CD4-positive, alpha-beta memory T cell (primary cell): ENCODE results near the gene SLC22A23. TPM values are rescaled to one million over a fixed set of nuclear protein-coding genes. Genes with fewer than 3 reads are reported as not detected.

ENCODE experiments used
- CTCF ChIA-PET: fragments of 350-600 bp; sonication (Branson Sonifier 250); formaldehyde crosslinking; loops from one replicate; lab custom pipeline; 2021; ENCODE audit warnings: inconsistent platforms; ENCODE audit not compliant: partially characterized antibody; lab: Charles Lee
- POLR2A ChIA-PET: fragments of 350-600 bp; sonication (Branson Sonifier 250); formaldehyde crosslinking; loops from one replicate; lab custom pipeline; 2021; ENCODE audit not compliant: partially characterized antibody; lab: Charles Lee
- DNase-seq, 5 donors: peaks; one replicate each; pipeline versions ENCODE4 v3.0.0 to v3.0.0-alpha.2; 2020 to 2022; ENCODE audit warnings: mixed read lengths in 1 of 5
- H3K27ac ChIP-seq: one replicate; pipeline ENCODE4 v1.7.0; 2013; ENCODE audit warnings: low read depth, low read length
- H3K27me3 ChIP-seq: 2 replicates; pipeline ENCODE4 v1.7.0; 2013; ENCODE audit warnings: mild to moderate bottlenecking, low read length, moderate library complexity; ENCODE audit not compliant: insufficient read depth
- H3K36me3 ChIP-seq: 2 replicates; pipeline ENCODE4 v1.7.0; 2013; ENCODE audit warnings: mild to moderate bottlenecking, low read length, moderate library complexity; ENCODE audit not compliant: insufficient read depth
- H3K4me1 ChIP-seq: 2 replicates; pipeline ENCODE4 v1.7.0; 2013; ENCODE audit warnings: mild to moderate bottlenecking, low read length, moderate library complexity; ENCODE audit not compliant: insufficient read depth
- H3K4me3 ChIP-seq, 2 donors: one replicate each; pipeline ENCODE4 v1.7.0; 2013; ENCODE audit warnings: low read length in 2 of 2, mild to moderate bottlenecking in 1 of 2
- H3K9me3 ChIP-seq, 2 donors: one replicate each; pipeline ENCODE4 v1.7.0; 2013; ENCODE audit warnings: low read length in 2 of 2, control low read depth in 1 of 2; ENCODE audit not compliant: control insufficient read depth in 1 of 2
- H3K27ac Mint-ChIP-seq, 7 donors: one replicate each; pipeline ENCODE4 v1.8.0; 2020 to 2021; ENCODE audit warnings: mixed read lengths in 7 of 7, mild to moderate bottlenecking in 6 of 7, inconsistent platforms in 3 of 7, moderate library complexity in 3 of 7
- H3K27me3 Mint-ChIP-seq, 2 donors: one replicate each; pipeline ENCODE4 v1.8.0; 2020 to 2021; ENCODE audit warnings: mixed read lengths in 2 of 2
- H3K36me3 Mint-ChIP-seq, 2 donors: one replicate each; pipeline ENCODE4 v1.8.0; 2020 to 2021; ENCODE audit warnings: mixed read lengths in 2 of 2, inconsistent platforms in 1 of 2, mild to moderate bottlenecking in 1 of 2
- H3K4me1 Mint-ChIP-seq, 4 donors: one replicate each; pipeline ENCODE4 v1.8.0; 2020 to 2021; ENCODE audit warnings: mixed read lengths in 4 of 4, mild to moderate bottlenecking in 1 of 4
- H3K4me3 Mint-ChIP-seq, 8 donors: one replicate each; pipeline ENCODE4 v1.8.0; 2020 to 2021; ENCODE audit warnings: mixed read lengths in 8 of 8, mild to moderate bottlenecking in 7 of 8, moderate library complexity in 6 of 8, inconsistent platforms in 3 of 8
- H3K9me3 Mint-ChIP-seq, 8 donors: one replicate each; pipeline ENCODE4 v1.8.0; 2020 to 2021; ENCODE audit warnings: mixed read lengths in 8 of 8, mild to moderate bottlenecking in 5 of 8, inconsistent platforms in 3 of 8, moderate library complexity in 1 of 8
- intact Hi-C: fragments of 100-400 bp; cut with micrococcal nuclease; formaldehyde crosslinking; loops from one replicate; pipeline ENCODE4 v1.15.1; 2023
- polyA plus RNA-seq, 2 donors: library from polyadenylated mRNA; unstranded; fragments of 300-500 nt; fragmentation: Illumina TruSeq; gene quantifications; one replicate each; pipeline ENCODE4 v1.2.3, GENCODE V29; 2021
- total RNA-seq, 2 experiments: library from RNA; stranded (reverse); gene quantifications; one replicate each; pipeline ENCODE4 v1.2.3, GENCODE V29; 2021

Gene SLC22A23
- total and polyA plus RNA-seq, 4 experiments from 2014 or later: 0.32 to 12.5 (median 5.7) TPM

DNA sequence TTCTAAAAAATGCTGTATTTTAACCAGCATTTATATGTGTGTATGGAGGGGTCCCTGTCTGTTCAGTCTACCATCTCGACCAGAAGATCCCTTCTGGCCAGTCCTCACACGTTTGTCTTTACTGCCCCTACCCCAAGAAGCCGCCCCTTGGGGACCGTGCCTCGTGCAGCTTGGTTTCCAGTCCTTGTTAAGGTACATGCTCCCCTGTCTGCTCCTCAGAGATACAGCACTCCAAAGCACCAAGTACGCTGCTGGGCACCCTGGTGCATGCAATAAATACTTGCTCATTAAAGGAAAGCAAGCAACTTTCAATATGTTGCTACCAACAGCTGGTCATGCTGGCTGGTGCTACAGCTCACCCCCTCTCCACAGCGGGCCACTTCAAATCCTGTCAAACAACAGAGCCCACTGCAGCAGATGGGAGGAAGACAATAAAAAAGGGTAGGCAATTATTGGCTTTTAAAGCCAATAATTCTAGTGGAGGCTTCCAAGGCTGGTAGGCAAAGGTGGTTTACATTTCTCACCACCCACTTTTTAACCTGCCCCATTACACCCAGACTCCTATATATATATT is 136.5 kb downstream of the SLC22A23 start:
- Mint-ChIP-seq H3K27me3 (peaks cover 0 to 2% of the 10 kb centered on the region in 2 donors), H3K9me3 (no peaks in the 10 kb centered on the region), H3K4me1 (peaks cover 16 to 32% (median 25%) of the 10 kb centered on the region in 4 donors), H3K4me3 (no peak overlapping the region), H3K36me3 (peaks cover 0 to 4% of the 10 kb centered on the region in 2 donors), H3K27ac (no peak overlapping the region)
- POLR2A ChIA-PET: no interaction called here
- DNase-seq: no peak
- no peaks in the 10 kb centered on the region for H3K27me3 ChIP-seq
- CTCF ChIA-PET: no interaction called here
- intact Hi-C loops: no loop called here
- no peak overlapping the region for H3K4me3 ChIP-seq
- no peaks in the 10 kb centered on the region for H3K36me3 ChIP-seq
- H3K4me1 ChIP-seq: peaks cover 19% of the 10 kb centered on the region
- no peaks in the 10 kb centered on the region for H3K9me3 ChIP-seq
- H3K27ac ChIP-seq: no peak overlapping the region

DNA sequence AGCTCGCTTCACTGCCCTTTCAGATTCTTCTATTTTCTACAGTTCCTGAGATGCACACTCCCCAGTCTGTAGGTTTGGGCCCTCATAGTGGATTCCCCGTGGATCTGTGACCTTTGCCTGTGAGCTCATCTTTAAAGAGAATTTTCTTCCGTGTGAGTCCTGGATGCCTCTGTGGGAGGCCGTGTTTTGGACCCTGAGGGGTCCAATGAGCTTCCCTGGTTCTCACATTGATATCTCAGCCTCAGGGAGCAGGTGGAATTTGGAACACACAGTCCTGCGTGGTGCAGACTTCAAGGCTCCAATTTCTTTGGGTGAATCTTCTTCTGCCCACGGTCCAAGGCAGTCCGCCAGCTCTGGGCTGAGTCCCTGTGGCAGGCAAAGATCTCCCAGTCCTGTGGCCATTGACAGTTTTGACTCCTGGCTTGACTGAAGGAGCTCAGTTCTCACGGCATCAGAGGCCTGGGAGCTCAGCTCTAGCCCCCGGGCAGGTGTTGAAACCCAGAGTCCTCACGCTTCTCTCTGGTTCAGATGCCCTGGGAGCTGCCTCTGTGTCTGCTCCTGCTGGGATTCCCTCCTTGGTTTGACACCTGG is 137.1 kb downstream of the SLC22A23 start:
- Histone ChIP-seq H3K9me3 (no peaks in the 10 kb centered on the region), H3K4me1 (peaks cover 19% of the 10 kb centered on the region), H3K36me3 (no peaks in the 10 kb centered on the region), H3K4me3 (no peak overlapping the region), H3K27ac (no peak overlapping the region), H3K27me3 (no peaks in the 10 kb centered on the region)
- Mint-ChIP-seq H3K36me3 (peaks cover 3 to 5% of the 10 kb centered on the region in 2 donors), H3K4me1 (peaks cover 17 to 28% (median 25%) of the 10 kb centered on the region in 4 donors), H3K27me3 (peaks cover 0 to 2% of the 10 kb centered on the region in 2 donors), H3K9me3 (no peaks in the 10 kb centered on the region), H3K4me3 (peak overlapping the region in 1 of 8 donors; percentile 17), H3K27ac (peak overlapping the region in 3 of 7 donors; percentile 11 to 55 (median 39))
- intact Hi-C loops: no loop called here
- CTCF ChIA-PET: no interaction called here
- POLR2A ChIA-PET: no interaction called here
- no peak for DNase-seq

DNA sequence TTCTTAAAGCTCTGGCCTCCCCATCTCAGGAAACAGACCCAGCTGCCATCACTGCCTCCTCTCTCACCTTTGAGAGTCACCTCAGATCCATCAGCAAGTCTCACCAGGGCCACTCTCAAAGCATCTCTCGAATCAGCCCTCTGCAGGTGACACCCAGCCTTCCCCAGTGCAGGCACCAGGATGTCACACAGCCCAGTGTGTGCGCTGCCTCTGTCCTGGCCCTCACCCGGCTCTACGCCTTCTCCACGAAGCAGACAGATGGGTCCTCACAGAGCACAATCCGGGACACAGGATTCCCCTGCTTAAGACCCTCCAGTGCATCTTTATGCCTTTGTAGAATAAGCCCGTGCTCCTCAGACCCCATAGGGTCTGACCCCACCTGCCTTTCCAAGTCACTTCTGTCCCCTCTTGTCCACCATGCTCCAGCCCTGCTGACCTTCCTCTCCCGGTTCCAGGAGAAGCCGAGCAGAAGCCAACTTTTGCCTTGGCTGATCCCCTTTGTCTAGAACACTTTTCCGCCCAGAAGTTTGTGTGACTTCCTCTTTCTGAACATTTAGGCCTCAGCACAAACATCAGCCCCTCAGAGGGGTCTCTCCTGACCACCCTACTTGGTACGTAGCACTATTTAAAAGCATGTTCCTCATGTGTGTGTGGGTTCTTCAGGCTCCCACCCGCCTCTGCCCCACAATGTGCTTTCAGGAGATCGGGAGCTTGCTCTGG is 137.9 kb downstream of the SLC22A23 start:
- peak overlapping the region in 7 of 8 donors; percentile 13 to 72 (median 58) for H3K4me3 Mint-ChIP-seq
- ChIA-PET POLR2A (no interaction called here), CTCF (no interaction called here)
- peak overlapping the region; percentile 39 to 84 (median 55) for H3K27ac Mint-ChIP-seq
- no peaks in the 10 kb centered on the region for H3K9me3 Mint-ChIP-seq
- DNase-seq: no peak
- no peak overlapping the region for H3K27ac ChIP-seq
- H3K4me1 ChIP-seq: peaks cover 19% of the 10 kb centered on the region
- H3K36me3 ChIP-seq: no peaks in the 10 kb centered on the region
- intact Hi-C loops: no loop called here
- peaks cover 0 to 2% of the 10 kb centered on the region in 2 donors for H3K27me3 Mint-ChIP-seq
- peaks cover 4 to 5% of the 10 kb centered on the region in 2 donors for H3K36me3 Mint-ChIP-seq
- H3K4me3 ChIP-seq: no peak overlapping the region
- no peaks in the 10 kb centered on the region for H3K27me3 ChIP-seq
- no peaks in the 10 kb centered on the region for H3K9me3 ChIP-seq
- H3K4me1 Mint-ChIP-seq: peaks cover 17 to 28% (median 25%) of the 10 kb centered on the region in 4 donors

DNA sequence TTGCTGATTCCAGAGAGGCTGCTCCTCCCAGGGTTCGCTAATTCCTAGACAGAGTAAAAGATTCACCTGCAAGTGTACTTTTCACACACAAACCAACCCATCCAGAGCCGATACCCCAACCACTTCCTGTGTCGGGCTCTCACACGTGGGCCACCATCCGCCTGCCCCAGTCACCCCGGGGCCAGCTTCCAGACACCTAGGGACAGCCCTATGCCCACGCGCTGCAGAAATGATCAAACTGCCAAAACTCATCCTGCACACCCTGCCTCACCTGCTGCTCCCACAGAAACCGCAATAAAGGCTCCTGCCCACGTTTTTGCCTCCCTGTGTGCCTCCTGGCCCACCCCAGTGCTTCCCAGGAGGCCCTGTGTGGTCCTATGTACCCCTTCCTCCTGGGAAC is 138.6 kb downstream of the SLC22A23 start:
- ChIA-PET POLR2A (no interaction called here), CTCF (no interaction called here)

DNA sequence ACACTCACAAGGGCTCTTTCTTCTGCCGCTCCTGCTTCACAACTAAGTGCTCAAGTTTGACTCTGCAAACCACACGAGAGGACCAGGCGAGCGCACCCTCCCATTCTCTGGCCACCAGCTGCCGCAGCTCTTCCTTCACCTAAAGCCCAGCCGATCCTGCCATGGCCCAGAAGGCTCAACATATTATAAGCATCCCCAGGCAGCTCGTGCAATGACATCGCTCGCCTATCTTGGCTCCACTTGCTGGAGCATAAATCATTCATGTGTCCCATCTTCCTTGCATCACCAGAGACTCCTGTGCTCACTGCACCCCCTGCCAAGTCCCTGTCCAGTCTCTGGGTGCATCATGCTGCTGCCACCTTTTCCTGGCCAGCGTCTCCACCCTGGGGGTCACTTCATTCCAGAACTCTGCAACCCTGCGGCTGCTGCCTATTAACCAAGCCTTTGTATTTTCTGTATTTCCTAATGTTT is 139.1 kb downstream of the SLC22A23 start:
- ChIA-PET POLR2A (no interaction called here), CTCF (no interaction called here)
- H3K4me1 ChIP-seq: peaks cover 19% of the 10 kb centered on the region
- Mint-ChIP-seq H3K9me3 (no peaks in the 10 kb centered on the region), H3K4me1 (peaks cover 17 to 28% (median 25%) of the 10 kb centered on the region in 4 donors), H3K4me3 (peak overlapping the region in 7 of 8 donors; percentile 15 to 73 (median 66)), H3K36me3 (peaks cover 4 to 5% of the 10 kb centered on the region in 2 donors), H3K27ac (peak overlapping the region in 2 of 7 donors; percentile 10 to 47), H3K27me3 (peaks cover 0 to 2% of the 10 kb centered on the region in 2 donors)
- intact Hi-C loops: no loop called here
- H3K27me3 ChIP-seq: no peaks in the 10 kb centered on the region
- no peaks in the 10 kb centered on the region for H3K9me3 ChIP-seq
- H3K27ac ChIP-seq: no peak overlapping the region
- no peaks in the 10 kb centered on the region for H3K36me3 ChIP-seq
- DNase-seq: no peak
- peak overlapping the region in 1 of 2 donors; percentile 1 for H3K4me3 ChIP-seq

More for the DNA sequence above, 138.6 kb downstream of the SLC22A23 start:
- no peaks in the 10 kb centered on the region for H3K36me3 ChIP-seq
- H3K9me3 Mint-ChIP-seq: no peaks in the 10 kb centered on the region
- peak overlapping the region in 1 of 2 donors; percentile 1 for H3K4me3 ChIP-seq
- H3K36me3 Mint-ChIP-seq: peaks cover 4 to 5% of the 10 kb centered on the region in 2 donors
- peak; percentile 21 to 49 (median 44) for DNase-seq
- intact Hi-C loops: no loop called here
- peaks cover 0 to 2% of the 10 kb centered on the region in 2 donors for H3K27me3 Mint-ChIP-seq
- H3K4me1 Mint-ChIP-seq: peaks cover 17 to 28% (median 25%) of the 10 kb centered on the region in 4 donors
- H3K9me3 ChIP-seq: no peaks in the 10 kb centered on the region
- H3K27ac ChIP-seq: no peak overlapping the region
- peak overlapping the region in 6 of 7 donors; percentile 0 to 84 (median 48) for H3K27ac Mint-ChIP-seq
- peak overlapping the region in 7 of 8 donors; percentile 15 to 73 (median 66) for H3K4me3 Mint-ChIP-seq
- H3K27me3 ChIP-seq: no peaks in the 10 kb centered on the region
- H3K4me1 ChIP-seq: peaks cover 19% of the 10 kb centered on the region

DNA sequence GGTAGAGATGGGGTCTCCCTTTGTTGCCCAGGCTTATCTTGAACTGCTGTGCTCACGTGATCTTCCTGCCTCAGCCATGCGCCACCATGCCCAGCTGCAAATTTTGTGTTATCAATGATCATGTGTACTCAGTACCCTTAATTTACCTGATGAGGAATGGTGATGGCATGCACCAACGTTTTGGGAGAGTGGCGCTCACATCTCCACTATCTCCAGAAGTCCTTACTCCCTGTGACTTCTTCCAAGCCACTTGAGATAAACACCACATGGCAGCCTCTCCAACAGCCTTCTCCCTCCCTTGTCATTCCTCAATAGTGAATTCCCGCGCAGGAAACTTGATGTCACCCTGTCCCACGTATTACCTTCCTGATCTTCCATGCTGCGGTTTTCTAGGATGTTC is 140.0 kb downstream of the SLC22A23 start:
- CTCF ChIA-PET: interaction anchor here (1.1 kb wide), 1 partner anchor 662 kb away, joined by 3 read pairs; no protein-coding TSS in a partner anchor
- H3K27me3 Mint-ChIP-seq: peaks cover 0 to 2% of the 10 kb centered on the region in 2 donors
- intact Hi-C loops: no loop called here

DNA sequence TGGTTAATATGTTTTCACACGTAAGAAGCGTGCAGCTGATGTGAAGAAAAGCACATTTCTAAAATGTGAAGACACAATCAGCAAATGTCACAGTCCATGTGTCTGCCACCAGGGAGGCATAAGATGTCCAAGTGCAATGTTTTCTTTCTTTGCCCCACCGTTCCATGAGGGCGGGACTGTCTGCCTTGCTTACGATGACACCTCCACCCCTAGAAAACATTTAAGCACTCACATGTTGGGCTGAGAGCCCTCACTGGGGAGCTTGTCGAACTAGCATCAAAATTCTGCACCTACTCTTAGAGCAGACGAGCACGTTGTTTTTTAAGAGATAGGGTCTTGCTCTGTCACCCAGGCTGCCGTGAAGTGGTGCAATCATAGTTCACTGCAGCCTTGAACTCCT is 140.5 kb downstream of the SLC22A23 start:
- Mint-ChIP-seq H3K36me3 (peaks cover 4% of the 10 kb centered on the region in 2 donors), H3K4me3 (no peak overlapping the region), H3K27ac (no peak overlapping the region), H3K27me3 (peaks cover 0 to 2% of the 10 kb centered on the region in 2 donors), H3K9me3 (no peaks in the 10 kb centered on the region), H3K4me1 (peaks cover 17 to 28% (median 25%) of the 10 kb centered on the region in 4 donors)
- CTCF ChIA-PET: interaction anchor here (0.6 to 1.1 kb wide), 2 partner anchors 662 to 698 kb away, joined by 3 read pairs; no protein-coding TSS in a partner anchor
- POLR2A ChIA-PET: no interaction called here
- H3K9me3 ChIP-seq: no peaks in the 10 kb centered on the region
- intact Hi-C loops: no loop called here
- no peaks in the 10 kb centered on the region for H3K27me3 ChIP-seq
- no peak overlapping the region for H3K27ac ChIP-seq
- H3K36me3 ChIP-seq: no peaks in the 10 kb centered on the region
- peaks cover 19% of the 10 kb centered on the region for H3K4me1 ChIP-seq
- no peak overlapping the region for H3K4me3 ChIP-seq
- no peak for DNase-seq

More for the DNA sequence above, 140.0 kb downstream of the SLC22A23 start:
- no peak overlapping the region for H3K27ac Mint-ChIP-seq
- no peak for DNase-seq
- Histone ChIP-seq H3K9me3 (no peaks in the 10 kb centered on the region), H3K4me3 (no peak overlapping the region), H3K4me1 (peaks cover 19% of the 10 kb centered on the region), H3K27me3 (no peaks in the 10 kb centered on the region), H3K27ac (no peak overlapping the region), H3K36me3 (no peaks in the 10 kb centered on the region)
- H3K4me1 Mint-ChIP-seq: peaks cover 17 to 28% (median 25%) of the 10 kb centered on the region in 4 donors
- POLR2A ChIA-PET: no interaction called here
- H3K9me3 Mint-ChIP-seq: no peaks in the 10 kb centered on the region
- peaks cover 4% of the 10 kb centered on the region in 2 donors for H3K36me3 Mint-ChIP-seq
- no peak overlapping the region for H3K4me3 Mint-ChIP-seq
